ENCODE results near the gene PCDHA6.

DNA sequence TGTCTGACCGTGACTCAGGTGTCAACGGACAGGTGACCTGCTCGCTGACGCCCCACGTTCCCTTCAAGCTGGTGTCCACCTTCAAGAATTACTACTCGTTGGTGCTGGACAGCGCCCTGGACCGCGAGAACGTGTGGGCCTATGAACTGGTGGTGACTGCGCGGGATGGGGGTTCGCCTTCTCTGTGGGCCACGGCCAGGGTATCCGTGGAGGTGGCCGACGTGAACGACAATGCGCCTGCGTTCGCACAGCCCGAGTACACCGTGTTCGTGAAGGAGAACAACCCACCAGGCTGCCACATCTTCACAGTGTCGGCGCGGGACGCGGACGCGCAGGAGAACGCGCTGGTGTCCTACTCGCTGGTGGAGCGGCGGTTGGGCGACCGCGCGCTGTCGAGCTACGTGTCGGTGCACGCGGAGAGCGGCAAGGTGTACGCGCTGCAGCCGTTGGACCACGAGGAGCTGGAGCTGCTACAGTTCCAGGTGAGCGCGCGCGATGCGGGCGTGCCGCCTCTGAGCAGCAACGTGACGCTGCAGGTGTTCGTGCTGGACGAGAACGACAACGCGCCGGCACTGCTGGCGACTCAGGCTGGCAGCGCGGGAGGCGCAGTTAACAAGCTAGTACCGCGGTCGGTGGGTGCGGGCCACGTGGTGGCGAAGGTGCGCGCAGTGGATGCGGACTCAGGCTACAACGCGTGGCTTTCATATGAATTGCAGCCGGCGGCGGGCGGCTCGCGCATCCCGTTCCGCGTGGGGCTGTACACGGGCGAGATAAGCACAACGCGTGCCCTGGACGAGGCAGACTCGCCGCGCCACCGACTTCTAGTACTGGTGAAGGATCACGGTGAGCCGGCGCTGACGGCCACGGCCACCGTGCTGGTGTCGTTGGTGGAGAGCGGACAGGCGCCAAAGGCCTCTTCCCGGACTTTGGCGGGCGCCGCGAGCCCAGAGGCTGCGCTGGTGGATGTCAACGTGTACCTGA, 42.8 kb downstream of the PCDHA6 start:
- TF ChIP-seq NFE2L2 (IDR thresholded peaks at IDR 0.05; ENCODE audit: low read depth, low read length) = no peak
- no peak for TF ChIP-seq RCOR1 (IDR thresholded peaks at IDR 0.05; ENCODE audit: insufficient replicate concordance, low read length)
- TF ChIP-seq CTCF (conservative IDR thresholded peaks at IDR 0.05; ENCODE audit: low read depth, low read length) = no peak
- TF ChIP-seq, protein P1, sequence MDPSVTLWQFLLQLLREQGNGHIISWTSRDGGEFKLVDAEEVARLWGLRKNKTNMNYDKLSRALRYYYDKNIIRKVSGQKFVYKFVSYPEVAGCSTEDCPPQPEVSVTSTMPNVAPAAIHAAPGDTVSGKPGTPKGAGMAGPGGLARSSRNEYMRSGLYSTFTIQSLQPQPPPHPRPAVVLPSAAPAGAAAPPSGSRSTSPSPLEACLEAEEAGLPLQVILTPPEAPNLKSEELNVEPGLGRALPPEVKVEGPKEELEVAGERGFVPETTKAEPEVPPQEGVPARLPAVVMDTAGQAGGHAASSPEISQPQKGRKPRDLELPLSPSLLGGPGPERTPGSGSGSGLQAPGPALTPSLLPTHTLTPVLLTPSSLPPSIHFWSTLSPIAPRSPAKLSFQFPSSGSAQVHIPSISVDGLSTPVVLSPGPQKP (IDR thresholded peaks at IDR 0.05; ENCODE audit: borderline replicate concordance, low read depth, low read length) = no peak
- no peak for TF ChIP-seq POLR2A (IDR thresholded peaks at IDR 0.05; ENCODE audit: low read depth, low read length)
- TF ChIP-seq RAD21 (IDR thresholded peaks at IDR 0.05; ENCODE audit: low read length) = no peak
- TF ChIP-seq SMC3 (IDR thresholded peaks at IDR 0.05; ENCODE audit: low read depth, low read length) = no peak
- TF ChIP-seq, protein P2, sequence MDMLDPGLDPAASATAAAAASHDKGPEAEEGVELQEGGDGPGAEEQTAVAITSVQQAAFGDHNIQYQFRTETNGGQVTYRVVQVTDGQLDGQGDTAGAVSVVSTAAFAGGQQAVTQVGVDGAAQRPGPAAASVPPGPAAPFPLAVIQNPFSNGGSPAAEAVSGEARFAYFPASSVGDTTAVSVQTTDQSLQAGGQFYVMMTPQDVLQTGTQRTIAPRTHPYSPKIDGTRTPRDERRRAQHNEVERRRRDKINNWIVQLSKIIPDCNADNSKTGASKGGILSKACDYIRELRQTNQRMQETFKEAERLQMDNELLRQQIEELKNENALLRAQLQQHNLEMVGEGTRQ (IDR thresholded peaks at IDR 0.05; ENCODE audit: low read depth, low read length) = no peak
